ENCODE results near the gene MMP20. TPM values are rescaled to one million over a fixed set of nuclear protein-coding genes. Genes with fewer than 3 reads are reported as not detected.

Gene MMP20
- total and polyA plus RNA-seq, 5 donors, result not detected

- H3K27ac ChIP-seq (ENCODE audit: low read length), result no peak overlapping the region
- H3K9me3 ChIP-seq (ENCODE audit: control insufficient read depth, low read length), result no peaks in the 10 kb centered on the region
- 86% methylated on average over 1 of the region's 1 CpG for WGBS
- no peaks in the 10 kb centered on the region for H3K27me3 ChIP-seq (ENCODE audit: control insufficient read depth, insufficient read depth)
- intact Hi-C loops (cut with DNase I), result no loop called here
- H3K4me1 ChIP-seq (ENCODE audit: control insufficient read depth, insufficient read depth, low read length), result no peaks in the 10 kb centered on the region
- DNase-seq, result no peak
- no peak for ATAC-seq
- H3K4me3 ChIP-seq (ENCODE audit: low read length), result no peak overlapping the region
Measured at GRCh38 chr11:102592131-102592530, 33.0 kb downstream of the MMP20 start.

- Histone ChIP-seq H3K4me1 (ENCODE audit: control insufficient read depth, insufficient read depth, low read length) (no peaks in the 10 kb centered on the region), H3K27me3 (ENCODE audit: control insufficient read depth, insufficient read depth) (no peaks in the 10 kb centered on the region), H3K4me3 (ENCODE audit: low read length) (no peak overlapping the region), H3K9me3 (ENCODE audit: control insufficient read depth, low read length) (no peaks in the 10 kb centered on the region), H3K27ac (ENCODE audit: low read length) (no peak overlapping the region)
- intact Hi-C loops (cut with DNase I), result no loop called here
- WGBS, result 87% methylated on average over 5 of the region's 5 CpGs
- ATAC-seq, result no peak
- DNase-seq, result no peak
Measured at GRCh38 chr11:102591160-102591718, 33.9 kb downstream of the MMP20 start.

- intact Hi-C loops (cut with DNase I), result no loop called here
- no peak overlapping the region for H3K27ac ChIP-seq (ENCODE audit: low read length)
- no peak overlapping the region for H3K4me3 ChIP-seq (ENCODE audit: low read length)
- H3K27me3 ChIP-seq (ENCODE audit: control insufficient read depth, insufficient read depth), result no peaks in the 10 kb centered on the region
- H3K9me3 ChIP-seq (ENCODE audit: control insufficient read depth, low read length), result no peaks in the 10 kb centered on the region
- 58% methylated on average over 6 of the region's 6 CpGs for WGBS
- no peak for ATAC-seq
- H3K4me1 ChIP-seq (ENCODE audit: control insufficient read depth, insufficient read depth, low read length), result no peaks in the 10 kb centered on the region
- no peak for DNase-seq
Measured at GRCh38 chr11:102590276-102591049, 34.7 kb downstream of the MMP20 start.

GRCh38 chr11:102589047-102589459, 36.1 kb downstream of the MMP20 start:
- H3K27me3 ChIP-seq (ENCODE audit: control insufficient read depth, insufficient read depth), result no peaks in the 10 kb centered on the region
- ATAC-seq (no peak), DNase-seq (no peak)
- no peak overlapping the region for H3K27ac ChIP-seq (ENCODE audit: low read length)
- H3K4me1 ChIP-seq (ENCODE audit: control insufficient read depth, insufficient read depth, low read length), result no peaks in the 10 kb centered on the region
- intact Hi-C loops (cut with DNase I), result no loop called here
- H3K9me3 ChIP-seq (ENCODE audit: control insufficient read depth, low read length), result no peaks in the 10 kb centered on the region
- no peak overlapping the region for H3K4me3 ChIP-seq (ENCODE audit: low read length)
- 66% methylated on average over 2 of the region's 2 CpGs for WGBS

- no peaks in the 10 kb centered on the region for H3K9me3 ChIP-seq (ENCODE audit: control insufficient read depth, low read length)
- no peak overlapping the region for H3K27ac ChIP-seq (ENCODE audit: low read length)
- H3K4me1 ChIP-seq (ENCODE audit: control insufficient read depth, insufficient read depth, low read length), result no peaks in the 10 kb centered on the region
- H3K4me3 ChIP-seq (ENCODE audit: low read length), result no peak overlapping the region
- no peak for DNase-seq
- no peak for ATAC-seq
- intact Hi-C loops (cut with DNase I), result no loop called here
- no peaks in the 10 kb centered on the region for H3K27me3 ChIP-seq (ENCODE audit: control insufficient read depth, insufficient read depth)
- WGBS, result 84% methylated on average over 1 of the region's 1 CpG
Measured at GRCh38 chr11:102587722-102588121, 37.4 kb downstream of the MMP20 start.

GRCh38 chr11:102583141-102583873, 41.8 kb downstream of the MMP20 start:
- ATAC-seq (no peak), DNase-seq (no peak)
- H3K27ac ChIP-seq (ENCODE audit: low read length), result no peak overlapping the region
- no peaks in the 10 kb centered on the region for H3K27me3 ChIP-seq (ENCODE audit: control insufficient read depth, insufficient read depth)
- 90% methylated on average over 2 of the region's 2 CpGs for WGBS
- intact Hi-C loops (cut with DNase I), result no loop called here
- H3K4me3 ChIP-seq (ENCODE audit: low read length), result no peak overlapping the region
- no peaks in the 10 kb centered on the region for H3K9me3 ChIP-seq (ENCODE audit: control insufficient read depth, low read length)
- H3K4me1 ChIP-seq (ENCODE audit: control insufficient read depth, insufficient read depth, low read length), result no peaks in the 10 kb centered on the region

GRCh38 chr11:102582140-102582539, 43.0 kb downstream of the MMP20 start:
- Histone ChIP-seq H3K4me1 (ENCODE audit: control insufficient read depth, insufficient read depth, low read length) (no peaks in the 10 kb centered on the region), H3K27ac (ENCODE audit: low read length) (no peak overlapping the region), H3K27me3 (ENCODE audit: control insufficient read depth, insufficient read depth) (no peaks in the 10 kb centered on the region), H3K9me3 (ENCODE audit: control insufficient read depth, low read length) (no peaks in the 10 kb centered on the region), H3K4me3 (ENCODE audit: low read length) (no peak overlapping the region)
- ATAC-seq (no peak), DNase-seq (no peak)
- intact Hi-C loops (cut with DNase I), result no loop called here
- WGBS, result 54% methylated on average over 1 of the region's 1 CpG

- Histone ChIP-seq H3K9me3 (ENCODE audit: control insufficient read depth, low read length) (no peaks in the 10 kb centered on the region), H3K4me3 (ENCODE audit: low read length) (no peak overlapping the region), H3K27ac (ENCODE audit: low read length) (no peak overlapping the region), H3K27me3 (ENCODE audit: control insufficient read depth, insufficient read depth) (no peaks in the 10 kb centered on the region), H3K4me1 (ENCODE audit: control insufficient read depth, insufficient read depth, low read length) (no peaks in the 10 kb centered on the region)
- WGBS, result 76% methylated on average over 4 of the region's 4 CpGs
- no peak for ATAC-seq
- no peak for DNase-seq
- intact Hi-C loops (cut with DNase I), result no loop called here
Measured at GRCh38 chr11:102581066-102581465, 44.1 kb downstream of the MMP20 start.

GRCh38 chr11:102580185-102580951, 44.8 kb downstream of the MMP20 start:
- H3K27me3 ChIP-seq (ENCODE audit: control insufficient read depth, insufficient read depth), result no peaks in the 10 kb centered on the region
- no peak for ATAC-seq
- WGBS, result 74% methylated on average over 3 of the region's 3 CpGs
- no peaks in the 10 kb centered on the region for H3K4me1 ChIP-seq (ENCODE audit: control insufficient read depth, insufficient read depth, low read length)
- no peak overlapping the region for H3K4me3 ChIP-seq (ENCODE audit: low read length)
- intact Hi-C loops (cut with DNase I), result no loop called here
- H3K9me3 ChIP-seq (ENCODE audit: control insufficient read depth, low read length), result no peaks in the 10 kb centered on the region
- no peak for DNase-seq
- H3K27ac ChIP-seq (ENCODE audit: low read length), result no peak overlapping the region

- H3K27ac ChIP-seq (ENCODE audit: low read length), result no peak overlapping the region
- H3K4me1 ChIP-seq (ENCODE audit: control insufficient read depth, insufficient read depth, low read length), result no peaks in the 10 kb centered on the region
- 76% methylated on average over 2 of the region's 2 CpGs for WGBS
- DNase-seq (no peak), ATAC-seq (no peak)
- H3K27me3 ChIP-seq (ENCODE audit: control insufficient read depth, insufficient read depth), result no peaks in the 10 kb centered on the region
- intact Hi-C loops (cut with DNase I), result no loop called here
- H3K9me3 ChIP-seq (ENCODE audit: control insufficient read depth, low read length), result no peaks in the 10 kb centered on the region
- no peak overlapping the region for H3K4me3 ChIP-seq (ENCODE audit: low read length)
Measured at GRCh38 chr11:102577723-102578122, 47.4 kb downstream of the MMP20 start.

GRCh38 chr11:102577182-102577581, 48.0 kb downstream of the MMP20 start:
- no peaks in the 10 kb centered on the region for H3K9me3 ChIP-seq (ENCODE audit: control insufficient read depth, low read length)
- H3K4me3 ChIP-seq (ENCODE audit: low read length), result no peak overlapping the region
- H3K4me1 ChIP-seq (ENCODE audit: control insufficient read depth, insufficient read depth, low read length), result no peaks in the 10 kb centered on the region
- ATAC-seq, result no peak
- no peak overlapping the region for H3K27ac ChIP-seq (ENCODE audit: low read length)
- no peaks in the 10 kb centered on the region for H3K27me3 ChIP-seq (ENCODE audit: control insufficient read depth, insufficient read depth)
- intact Hi-C loops (cut with DNase I), result no loop called here
- DNase-seq, result no peak

Measured in right cardiac atrium (tissue), 5 donors.